ENCODE data around the gene CGN.

Gene CGN

DNA sequence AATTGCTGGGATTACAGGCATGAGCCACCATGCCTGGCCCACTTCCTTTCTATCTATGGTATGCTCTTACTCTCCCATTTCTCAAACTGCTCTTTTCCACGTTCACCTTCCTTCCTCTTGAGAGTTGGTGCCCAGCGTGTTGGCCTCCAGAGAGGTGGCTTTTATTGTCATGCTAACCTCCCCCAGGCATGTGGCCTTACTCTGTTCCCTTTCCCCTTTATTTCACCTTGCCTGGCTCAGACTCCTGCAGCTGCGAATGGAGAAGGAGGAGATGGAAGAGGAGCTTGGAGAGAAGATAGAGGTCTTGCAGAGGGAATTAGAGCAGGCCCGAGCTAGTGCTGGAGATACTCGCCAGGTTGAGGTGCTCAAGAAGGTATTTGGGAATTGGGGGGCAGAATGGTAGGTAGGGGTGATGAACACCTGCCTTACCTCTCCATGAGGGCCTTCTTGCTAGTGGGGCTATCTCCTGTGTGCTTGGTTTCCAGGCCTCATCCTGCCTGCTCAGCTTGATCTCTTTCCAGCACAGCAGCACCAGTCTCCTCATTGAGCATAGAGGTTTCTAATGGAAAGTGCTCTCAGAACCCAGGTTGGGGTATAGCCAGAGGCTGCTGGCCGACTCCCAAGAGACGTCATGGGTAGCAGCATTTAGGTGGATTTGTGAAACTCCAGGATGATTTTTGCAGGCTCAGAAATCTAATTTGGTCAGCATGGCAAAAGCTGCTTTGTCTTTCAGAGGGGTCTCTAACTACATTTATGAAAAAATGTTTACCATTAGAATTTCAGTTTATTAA lies 15.7 kb downstream of the CGN start:
- DNase-seq: no peak

DNA sequence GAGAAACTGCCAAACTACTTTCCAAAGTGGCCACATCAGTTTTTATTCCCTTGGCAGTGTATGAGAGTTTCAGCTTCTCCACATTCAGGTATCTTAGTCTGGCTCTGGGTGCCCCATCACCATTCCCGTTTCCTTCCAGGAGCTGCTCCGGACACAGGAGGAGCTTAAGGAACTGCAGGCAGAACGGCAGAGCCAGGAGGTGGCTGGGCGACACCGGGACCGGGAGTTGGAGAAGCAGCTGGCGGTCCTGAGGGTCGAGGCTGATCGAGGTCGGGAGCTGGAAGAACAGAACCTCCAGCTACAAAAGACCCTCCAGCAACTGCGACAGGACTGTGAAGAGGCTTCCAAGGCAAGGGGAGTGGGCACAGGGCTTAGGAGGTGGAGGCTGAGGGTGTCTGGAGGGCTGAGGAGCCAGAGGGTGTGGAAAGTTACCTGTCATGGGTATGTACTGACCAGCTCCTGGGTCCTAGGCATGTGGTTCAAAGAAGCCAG lies 18.1 kb downstream of the CGN start:
- DNase-seq: no peak

DNA sequence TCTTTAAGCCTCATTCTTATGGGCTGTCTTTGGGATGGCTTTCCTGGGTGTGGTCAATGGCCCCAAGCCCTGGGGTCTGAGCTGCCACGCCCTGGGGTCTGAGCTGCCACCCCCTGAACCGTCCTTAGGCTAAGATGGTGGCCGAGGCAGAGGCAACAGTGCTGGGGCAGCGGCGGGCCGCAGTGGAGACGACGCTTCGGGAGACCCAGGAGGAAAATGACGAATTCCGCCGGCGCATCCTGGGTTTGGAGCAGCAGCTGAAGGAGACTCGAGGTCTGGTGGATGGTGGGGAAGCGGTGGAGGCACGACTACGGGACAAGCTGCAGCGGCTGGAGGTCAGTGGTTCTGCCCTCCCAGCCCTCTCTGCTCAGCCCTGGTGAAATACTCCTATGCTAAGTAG lies 18.6 kb downstream of the CGN start:
- no peak for DNase-seq

DNA sequence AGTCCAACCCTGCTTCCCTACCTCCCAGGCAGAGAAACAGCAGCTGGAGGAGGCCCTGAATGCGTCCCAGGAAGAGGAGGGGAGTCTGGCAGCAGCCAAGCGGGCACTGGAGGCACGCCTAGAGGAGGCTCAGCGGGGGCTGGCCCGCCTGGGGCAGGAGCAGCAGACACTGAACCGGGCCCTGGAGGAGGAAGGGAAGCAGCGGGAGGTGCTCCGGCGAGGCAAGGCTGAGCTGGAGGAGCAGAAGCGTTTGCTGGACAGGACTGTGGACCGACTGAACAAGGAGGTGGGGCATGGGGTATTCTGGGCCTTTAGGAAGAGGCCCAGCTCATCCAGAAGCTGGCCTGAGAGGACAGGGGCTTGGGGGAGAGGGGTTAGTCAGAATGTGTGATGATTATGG lies 19.3 kb downstream of the CGN start:
- no peak for DNase-seq

DNA sequence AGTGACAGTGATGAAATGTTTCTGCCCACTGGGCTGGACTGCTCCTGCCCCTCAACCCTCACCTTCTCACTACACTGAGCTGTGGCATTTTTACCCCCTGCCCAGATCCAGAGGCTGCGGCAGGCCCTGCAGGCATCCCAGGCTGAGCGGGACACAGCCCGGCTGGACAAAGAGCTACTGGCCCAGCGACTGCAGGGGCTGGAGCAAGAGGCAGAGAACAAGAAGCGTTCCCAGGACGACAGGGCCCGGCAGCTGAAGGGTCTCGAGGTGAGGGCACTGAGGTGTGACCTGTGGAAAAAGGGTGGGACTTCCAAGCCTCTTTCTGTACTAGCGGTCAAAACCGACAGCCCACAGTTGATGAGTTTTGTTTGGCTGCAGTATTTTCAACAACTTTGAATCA lies 22.7 kb downstream of the CGN start:
- DNase-seq: no peak

DNA sequence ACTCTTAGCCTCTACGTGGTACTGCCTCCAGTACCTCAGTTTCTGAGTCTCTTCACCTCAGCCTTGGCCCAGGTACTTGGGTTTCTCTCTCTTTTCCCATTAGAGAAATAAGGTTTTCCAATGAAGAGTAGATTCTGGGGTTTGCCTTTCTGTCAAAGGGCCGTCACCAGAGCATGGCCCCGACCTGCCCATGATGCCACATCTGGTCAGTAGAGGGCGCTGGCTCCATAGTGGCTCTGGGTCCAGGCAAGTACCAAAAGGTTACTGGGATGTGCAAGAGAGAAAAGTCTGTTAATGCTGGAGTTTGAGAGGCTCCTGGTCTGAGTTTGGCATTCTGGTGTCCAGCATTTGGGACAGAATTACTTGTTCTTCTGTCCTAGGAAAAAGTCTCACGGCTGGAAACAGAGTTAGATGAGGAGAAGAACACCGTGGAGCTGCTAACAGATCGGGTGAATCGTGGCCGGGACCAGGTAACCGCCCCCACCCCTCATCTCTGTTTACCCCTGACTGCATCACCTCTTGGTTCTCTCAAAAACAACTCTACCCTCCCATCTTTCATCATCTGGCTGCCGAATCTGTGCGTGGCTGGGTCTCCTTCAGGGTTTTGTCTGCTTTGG lies 23.6 kb downstream of the CGN start:
- DNase-seq: peak in 11 of 14 donors; percentile 17 to 74 (median 49)

DNA sequence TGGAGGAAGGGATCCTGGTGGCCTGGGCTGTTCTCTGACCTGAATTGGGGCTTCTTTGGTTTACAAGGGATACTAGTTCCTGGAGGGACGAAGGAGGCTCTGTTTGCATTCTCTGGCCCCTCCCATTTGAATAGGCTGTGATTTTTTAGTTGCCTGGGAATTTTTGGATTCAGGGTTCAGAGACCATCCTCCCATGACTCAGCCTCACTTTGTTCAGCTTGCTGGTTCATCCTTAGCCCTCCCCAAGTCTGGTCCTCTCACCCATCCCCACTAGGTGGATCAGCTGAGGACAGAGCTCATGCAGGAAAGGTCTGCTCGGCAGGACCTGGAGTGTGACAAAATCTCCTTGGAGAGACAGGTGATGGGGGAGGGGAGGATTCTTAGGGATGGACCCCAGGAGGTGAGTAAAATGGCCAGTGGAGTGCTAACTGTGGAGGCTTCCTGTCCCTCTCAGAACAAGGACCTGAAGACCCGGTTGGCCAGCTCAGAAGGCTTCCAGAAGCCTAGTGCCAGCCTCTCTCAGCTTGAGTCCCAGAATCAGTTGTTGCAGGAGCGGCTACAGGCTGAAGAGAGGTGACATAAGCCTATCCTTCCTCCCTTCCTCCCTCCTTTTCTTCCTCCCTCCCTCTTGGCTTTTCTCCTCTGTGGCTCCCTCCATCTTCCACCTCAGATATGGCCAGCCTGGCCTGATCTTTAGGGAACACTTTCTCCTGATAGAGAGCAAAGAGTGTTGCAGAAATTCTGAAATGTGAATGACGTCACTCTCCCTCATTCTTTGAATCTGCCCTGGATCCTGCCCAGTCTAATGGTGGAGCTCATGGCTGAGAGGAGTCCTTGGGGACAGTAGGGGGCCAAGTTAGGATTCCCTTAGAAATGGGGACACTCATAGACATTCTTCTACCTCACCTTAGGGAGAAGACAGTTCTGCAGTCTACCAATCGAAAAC lies 24.4 kb downstream of the CGN start:
- DNase-seq: no peak

DNA sequence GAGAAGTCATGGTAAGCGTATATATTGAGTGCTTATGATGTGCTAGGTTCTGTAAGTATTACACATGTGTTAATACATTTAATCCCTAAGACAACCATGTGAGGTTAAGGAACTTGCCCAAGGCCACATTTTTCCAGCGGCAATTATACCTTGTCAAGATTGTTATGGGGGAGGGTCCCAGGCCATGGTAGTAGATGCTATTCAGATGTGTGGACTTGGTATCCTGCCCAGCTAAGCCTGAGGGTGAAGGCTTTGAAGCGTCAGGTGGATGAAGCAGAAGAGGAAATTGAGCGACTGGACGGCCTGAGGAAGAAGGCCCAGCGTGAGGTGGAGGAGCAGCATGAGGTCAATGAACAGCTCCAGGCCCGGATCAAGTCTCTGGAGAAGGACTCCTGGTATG lies 25.3 kb downstream of the CGN start:
- DNase-seq: no peak

DNA sequence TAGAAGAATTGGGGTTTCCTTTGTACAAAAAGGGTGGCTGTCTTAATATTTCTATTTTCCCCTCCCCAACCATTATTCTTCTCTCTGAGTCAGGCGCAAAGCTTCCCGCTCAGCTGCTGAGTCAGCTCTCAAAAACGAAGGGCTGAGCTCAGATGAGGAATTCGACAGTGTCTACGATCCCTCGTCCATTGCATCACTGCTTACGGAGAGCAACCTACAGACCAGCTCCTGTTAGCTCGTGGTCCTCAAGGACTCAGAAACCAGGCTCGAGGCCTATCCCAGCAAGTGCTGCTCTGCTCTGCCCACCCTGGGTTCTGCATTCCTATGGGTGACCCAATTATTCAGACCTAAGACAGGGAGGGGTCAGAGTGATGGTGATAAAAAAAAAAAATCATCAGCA lies 25.9 kb downstream of the CGN start:
- DNase-seq: no peak

DNA sequence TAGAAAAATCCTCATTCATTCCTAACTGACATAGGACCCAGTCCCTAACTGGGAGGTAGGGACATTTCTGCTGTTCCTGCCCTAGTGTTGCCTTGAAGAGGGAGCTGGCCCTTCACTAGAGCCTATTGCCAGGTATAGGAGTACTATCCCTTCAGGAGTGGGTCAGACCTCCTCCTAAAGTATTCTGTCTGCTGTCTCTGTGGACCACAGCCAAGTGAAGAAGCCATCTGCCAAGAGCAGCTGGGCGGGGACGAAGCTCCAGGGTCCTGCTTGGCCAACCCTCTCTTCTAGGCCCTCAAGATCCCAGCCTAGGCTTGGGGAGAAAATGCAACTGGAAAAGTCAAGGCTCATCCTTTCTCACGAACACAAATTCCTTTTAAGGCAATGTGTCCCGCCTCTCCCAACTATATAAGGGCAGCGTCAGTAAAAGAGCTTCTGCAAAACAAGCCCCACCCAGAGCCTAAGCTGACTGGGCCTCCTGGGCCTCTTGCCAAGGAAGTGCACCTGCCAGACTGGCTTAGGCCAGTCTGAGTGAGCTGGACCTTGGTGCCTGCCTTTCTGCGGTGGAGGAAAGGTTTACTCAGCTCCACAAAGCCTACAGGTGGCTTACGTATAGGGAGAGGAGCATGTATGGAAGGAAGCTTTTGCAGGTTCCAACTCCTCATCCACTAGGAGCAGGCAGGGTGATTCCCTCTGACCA lies 28.3 kb downstream of the CGN start:
- peak in 6 of 14 donors; percentile 26 to 85 (median 42) for DNase-seq

DNA sequence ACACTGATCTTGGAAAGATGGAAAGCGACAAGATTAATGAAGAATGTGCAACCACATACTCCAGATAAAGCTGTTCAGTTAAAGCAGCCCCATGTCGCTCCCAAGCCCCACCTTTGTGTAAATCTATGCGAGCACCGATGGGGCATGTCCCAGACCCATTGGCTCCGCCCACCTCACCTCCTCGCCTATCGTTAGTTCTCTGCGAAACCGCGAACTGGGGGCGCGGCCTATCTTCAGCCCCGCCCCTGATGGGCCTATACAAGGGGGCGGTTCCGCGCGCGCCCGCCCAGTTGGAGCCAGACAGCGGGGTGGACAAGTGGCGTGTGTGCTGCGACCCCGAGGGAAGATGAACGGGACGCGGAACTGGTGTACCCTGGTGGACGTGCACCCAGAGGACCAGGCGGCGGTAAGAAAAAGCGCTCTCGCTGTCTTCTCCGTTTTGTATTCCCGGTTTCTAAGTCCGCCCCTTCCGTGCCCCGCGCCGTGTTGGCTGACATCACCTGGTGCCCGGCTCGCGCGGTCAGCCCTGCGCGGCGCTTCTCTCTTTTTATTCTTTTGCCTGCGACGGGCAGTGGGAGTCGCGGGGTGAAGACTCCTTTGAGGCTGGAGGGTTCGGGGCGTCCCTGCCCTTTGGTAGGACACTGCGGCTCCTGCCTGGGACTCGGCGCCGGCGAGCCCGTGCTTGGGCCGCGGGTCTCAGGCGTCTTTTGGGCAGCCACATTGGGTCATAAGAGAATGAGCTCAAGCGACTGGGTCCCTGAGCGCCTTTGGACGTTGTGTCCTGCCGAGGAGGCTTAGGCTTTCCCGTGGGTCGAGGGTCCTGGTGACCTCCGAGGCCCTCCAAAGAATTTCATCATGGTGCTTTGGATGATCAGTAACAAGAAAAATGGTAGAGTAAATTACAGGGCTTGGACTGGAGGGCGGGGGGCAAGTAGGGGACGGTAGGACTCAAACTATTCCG lies 29.1 kb downstream of the CGN start, which contains the start of gene TUFT1:
Gene TUFT1, plus strand, starts transcription at position 289 of the 961 bp plus-strand sequence. Its CDS starts 58 bp downstream, at position 347.
- DNase-seq: peak in 13 of 14 donors; percentile 22 to 93 (median 67)

DNA sequence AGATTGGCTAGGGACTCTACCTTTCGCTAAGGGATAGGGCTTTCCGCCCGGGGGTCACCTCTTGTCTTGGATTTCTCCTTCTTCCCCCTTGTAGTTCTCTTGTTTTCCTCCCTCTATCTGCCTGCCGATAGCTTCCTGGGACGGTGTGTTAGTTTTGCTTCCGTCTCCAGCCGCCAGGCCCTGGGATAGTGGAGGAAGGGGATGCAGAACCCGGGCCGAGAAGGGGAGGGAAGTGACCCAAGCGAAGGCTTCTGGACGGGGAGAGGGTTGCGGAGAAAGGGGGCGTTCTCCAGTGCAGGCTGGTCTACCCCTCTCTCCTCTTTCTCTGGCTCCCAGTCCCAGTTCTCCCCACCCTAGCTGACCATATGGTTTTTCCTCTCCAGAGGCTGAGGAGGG lies 29.8 kb downstream of the CGN start:
- DNase-seq: peak in 5 of 14 donors; percentile 11 to 41 (median 29)

DNA sequence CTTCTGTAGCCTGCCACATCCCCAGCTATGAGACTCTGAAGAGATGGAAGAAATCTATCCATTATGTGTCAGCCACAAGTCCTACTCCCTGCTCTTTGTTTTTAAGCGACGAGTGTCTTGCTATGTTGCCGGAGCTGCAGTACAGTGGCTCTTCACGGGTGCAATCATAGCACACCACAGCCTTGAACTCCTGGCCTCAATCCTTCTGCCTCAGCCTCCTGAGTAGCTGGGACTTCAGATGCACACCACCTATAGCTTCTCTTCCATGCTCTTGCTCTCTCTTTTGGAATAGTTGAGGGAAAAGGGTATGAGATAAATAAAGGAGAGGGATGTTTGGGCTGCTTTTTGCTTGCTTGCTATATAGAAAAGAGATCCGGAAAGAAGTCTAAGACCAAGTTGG lies 30.6 kb downstream of the CGN start:
- DNase-seq: no peak

DNA sequence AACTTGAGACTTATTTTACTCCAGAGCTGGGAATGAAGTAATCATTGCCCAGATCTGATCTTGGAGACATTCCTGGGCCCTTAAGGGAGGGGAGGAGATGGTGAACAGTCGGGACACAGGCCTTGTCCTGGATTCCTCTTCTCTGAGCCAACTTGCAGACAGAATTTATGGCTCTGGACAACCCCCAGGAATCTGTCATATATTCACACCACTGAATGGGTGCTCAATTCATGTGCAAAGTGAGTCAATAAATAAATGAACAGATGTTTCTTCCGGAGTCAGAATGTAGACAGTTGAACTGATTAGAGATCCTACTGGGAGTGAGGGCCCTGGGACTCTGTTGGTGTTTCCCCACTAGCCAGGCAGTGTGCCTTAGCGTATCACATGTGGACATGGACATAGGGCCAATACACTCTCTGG lies 31.5 kb downstream of the CGN start:
- no peak for DNase-seq

DNA sequence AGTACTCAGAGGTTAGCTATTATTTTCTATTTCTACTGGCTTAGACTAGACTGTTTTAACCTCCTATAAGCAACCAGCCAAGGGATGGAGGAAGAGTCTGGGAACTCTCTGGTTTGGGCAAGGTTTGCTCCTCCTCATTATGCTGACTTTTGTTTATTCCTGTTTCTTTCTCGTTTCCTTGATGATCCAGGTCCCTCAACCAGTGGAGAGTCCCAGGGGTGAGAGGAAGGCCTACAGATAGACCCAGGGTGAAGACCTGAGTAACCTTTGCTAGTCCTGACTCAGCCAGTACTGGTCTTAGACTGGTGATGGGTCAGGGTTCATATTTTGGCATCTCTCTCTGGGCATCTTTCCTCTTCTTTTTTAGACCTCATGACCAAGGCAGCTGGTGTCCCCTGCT lies 34.4 kb downstream of the CGN start:
- no peak for DNase-seq

DNA sequence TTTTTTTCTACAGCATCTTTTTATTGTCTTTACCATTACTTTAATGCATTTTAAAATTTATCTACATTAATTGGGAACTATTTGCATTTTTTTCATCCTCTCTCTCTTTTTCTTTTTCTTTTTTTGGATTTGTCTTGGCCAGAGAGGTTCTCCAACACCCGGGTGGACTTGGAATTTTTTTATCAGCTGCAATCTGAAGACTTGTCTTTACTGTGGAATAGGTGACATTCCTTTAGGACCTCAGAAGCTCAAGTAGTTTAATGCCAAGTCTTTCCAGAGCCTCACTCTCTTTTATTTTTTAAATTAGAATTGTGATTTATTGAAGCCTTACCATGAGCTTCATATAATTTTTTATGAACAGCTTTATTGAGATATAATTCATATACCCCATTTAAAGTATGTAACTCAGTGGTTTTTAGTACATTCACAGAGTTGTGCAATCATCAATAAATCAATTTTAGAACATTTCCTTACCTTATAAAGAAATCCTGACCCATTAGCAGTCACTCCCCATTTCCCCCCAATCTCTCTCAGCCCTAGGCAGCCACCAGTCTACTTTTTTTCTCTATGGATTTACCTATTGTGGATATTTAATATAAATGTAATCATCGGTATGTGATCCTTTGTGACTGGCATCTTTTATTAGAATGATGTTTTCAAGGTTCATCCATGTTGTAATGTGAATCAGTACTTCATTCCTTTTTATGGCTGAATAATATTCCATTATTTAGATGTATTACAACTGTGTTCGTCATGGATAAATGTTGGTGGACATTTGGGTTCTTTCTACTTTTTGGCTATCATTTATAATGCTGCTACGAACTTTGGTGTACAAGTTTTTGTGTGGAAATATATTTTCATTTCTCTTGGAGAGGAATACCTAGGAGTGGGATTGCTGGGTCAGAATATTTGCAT lies 35.1 kb downstream of the CGN start:
- DNase-seq: no peak

DNA sequence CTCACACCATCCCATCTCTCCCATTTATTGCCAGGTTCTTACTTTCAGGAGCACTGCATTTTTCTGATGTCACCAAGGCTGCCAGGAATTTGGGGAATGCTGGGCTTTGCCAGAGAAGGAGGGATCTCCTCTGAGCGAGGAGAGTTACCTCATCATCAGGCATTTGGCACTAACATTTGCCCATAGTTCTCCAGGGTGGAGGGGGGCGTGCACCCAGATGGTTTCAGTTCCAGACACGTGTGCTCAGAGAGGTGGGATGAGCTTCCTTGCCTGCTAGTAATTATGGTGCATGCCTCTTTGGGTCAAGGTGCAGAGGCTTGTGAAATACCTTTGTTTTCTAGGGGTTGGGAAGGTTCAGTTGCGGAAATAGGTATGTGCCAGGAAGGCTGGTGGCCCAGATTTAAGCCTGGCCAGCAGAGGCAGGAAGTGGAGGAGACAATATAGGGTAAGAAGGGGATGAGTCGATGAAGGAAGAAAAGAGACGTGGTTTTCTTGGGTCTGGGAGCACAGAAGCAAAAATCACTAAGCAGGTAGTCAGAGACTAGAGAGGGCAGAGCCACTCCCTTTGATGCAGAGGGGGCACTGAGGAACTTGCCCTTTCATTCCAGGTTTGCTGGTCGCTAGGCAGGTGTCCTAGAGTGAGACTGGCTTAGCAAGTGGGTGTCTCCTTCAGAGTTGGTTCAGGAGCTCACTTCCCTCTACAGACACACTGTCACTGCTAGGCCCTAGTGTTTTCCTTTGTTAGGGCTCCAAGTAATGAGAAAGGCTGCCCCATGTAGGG lies 36.1 kb downstream of the CGN start:
- no peak for DNase-seq

DNA sequence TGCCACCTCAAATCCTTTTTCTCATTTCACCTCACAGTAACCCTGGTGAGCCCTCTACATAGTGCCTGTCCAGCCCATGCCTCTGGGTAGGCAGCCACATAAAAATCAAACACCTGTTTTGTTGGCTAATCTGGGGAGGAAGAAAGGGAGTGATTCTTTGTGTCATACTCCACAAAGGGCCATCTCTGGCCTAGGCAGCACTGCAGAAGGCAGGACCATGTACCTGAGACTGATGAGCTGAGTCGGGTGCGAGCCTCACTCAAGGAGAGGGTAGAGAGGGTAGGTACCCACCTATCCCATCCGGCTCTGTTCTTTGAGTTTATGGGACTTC lies 36.7 kb downstream of the CGN start:
- DNase-seq: no peak

DNA sequence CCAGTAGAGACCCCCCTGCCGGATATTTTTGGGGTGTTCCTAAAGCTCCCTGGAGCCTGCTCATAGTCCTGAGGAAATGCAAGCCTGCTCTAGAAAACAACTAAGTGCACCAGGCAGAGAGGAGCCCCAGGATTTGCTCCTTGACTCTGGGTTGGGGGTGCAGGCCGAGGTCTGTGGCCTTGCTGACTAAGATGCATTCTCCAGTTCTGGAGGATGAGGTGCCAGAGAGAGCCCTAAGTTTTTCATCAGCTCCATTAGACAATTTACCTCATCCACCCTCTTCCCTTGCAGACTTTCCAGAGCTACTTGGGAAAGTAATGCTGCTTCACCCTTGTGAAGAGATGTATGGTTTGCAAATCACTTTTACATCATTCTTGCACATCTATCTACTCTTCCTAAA lies 38.0 kb downstream of the CGN start:
- DNase-seq: no peak
